Measurements from ENCODE around the gene PEX11G. TPM values are rescaled to one million over a fixed set of nuclear protein-coding genes. Genes with fewer than 3 reads are reported as not detected.

Gene PEX11G
- total RNA-seq, 1 donor from 2014 or later = 5.5 TPM

GRCh38 chr19:7505682-7506384 lies 17.0 kb upstream of the PEX11G start:
- Mint-ChIP-seq H3K4me3 (ENCODE audit: low read depth) (no peak overlapping the region), H3K9me3 (ENCODE audit: low read depth) (no peaks in the 10 kb centered on the region), H3K4me1 (ENCODE audit: low read depth) (no peaks in the 10 kb centered on the region), H3K27me3 (peaks cover 46% of the 10 kb centered on the region), H3K27ac (no peak overlapping the region), H3K36me3 (ENCODE audit: insufficient read depth) (no peaks in the 10 kb centered on the region)
- no peak for TF ChIP-seq CTCF (IDR thresholded peaks at IDR 0.05; ENCODE audit: unreplicated experiment)
- no peak for DNase-seq (ENCODE audit: low spot score, unreplicated experiment)

- DNase-seq (ENCODE audit: low spot score, unreplicated experiment) = no peak
- Mint-ChIP-seq H3K4me1 (ENCODE audit: low read depth) (no peaks in the 10 kb centered on the region), H3K27me3 (peaks cover 44% of the 10 kb centered on the region), H3K4me3 (ENCODE audit: low read depth) (no peak overlapping the region), H3K9me3 (ENCODE audit: low read depth) (no peaks in the 10 kb centered on the region), H3K36me3 (ENCODE audit: insufficient read depth) (no peaks in the 10 kb centered on the region), H3K27ac (no peak overlapping the region)
- no peak for TF ChIP-seq CTCF (IDR thresholded peaks at IDR 0.05; ENCODE audit: unreplicated experiment)
Measured at GRCh38 chr19:7505288-7505681, 16.4 kb upstream of the PEX11G start.

GRCh38 chr19:7504684-7505083 lies 15.8 kb upstream of the PEX11G start:
- H3K36me3 Mint-ChIP-seq (ENCODE audit: insufficient read depth) = no peaks in the 10 kb centered on the region
- no peak overlapping the region for H3K27ac Mint-ChIP-seq
- DNase-seq (ENCODE audit: low spot score, unreplicated experiment) = no peak
- no peaks in the 10 kb centered on the region for H3K4me1 Mint-ChIP-seq (ENCODE audit: low read depth)
- peaks cover 45% of the 10 kb centered on the region for H3K27me3 Mint-ChIP-seq
- no peak overlapping the region for H3K4me3 Mint-ChIP-seq (ENCODE audit: low read depth)
- H3K9me3 Mint-ChIP-seq (ENCODE audit: low read depth) = no peaks in the 10 kb centered on the region
- TF ChIP-seq CTCF (IDR thresholded peaks at IDR 0.05; ENCODE audit: unreplicated experiment) = no peak

- no peak for DNase-seq (ENCODE audit: low spot score, unreplicated experiment)
- Mint-ChIP-seq H3K36me3 (ENCODE audit: insufficient read depth) (no peaks in the 10 kb centered on the region), H3K4me1 (ENCODE audit: low read depth) (no peaks in the 10 kb centered on the region), H3K27me3 (peaks cover 45% of the 10 kb centered on the region), H3K27ac (no peak overlapping the region), H3K4me3 (ENCODE audit: low read depth) (no peak overlapping the region), H3K9me3 (ENCODE audit: low read depth) (no peaks in the 10 kb centered on the region)
- no peak for TF ChIP-seq CTCF (IDR thresholded peaks at IDR 0.05; ENCODE audit: unreplicated experiment)
Measured at GRCh38 chr19:7502552-7502951, 13.7 kb upstream of the PEX11G start.

- no peaks in the 10 kb centered on the region for H3K9me3 Mint-ChIP-seq (ENCODE audit: low read depth)
- H3K27ac Mint-ChIP-seq = no peak overlapping the region
- peak overlapping the region; percentile 49 for H3K4me3 Mint-ChIP-seq (ENCODE audit: low read depth)
- peak; percentile 72 for DNase-seq (ENCODE audit: low spot score, unreplicated experiment)
- no peaks in the 10 kb centered on the region for H3K4me1 Mint-ChIP-seq (ENCODE audit: low read depth)
- TF ChIP-seq CTCF (IDR thresholded peaks at IDR 0.05; ENCODE audit: unreplicated experiment) = peak; percentile 34
- no peaks in the 10 kb centered on the region for H3K36me3 Mint-ChIP-seq (ENCODE audit: insufficient read depth)
- H3K27me3 Mint-ChIP-seq = peaks cover 50% of the 10 kb centered on the region
Measured at GRCh38 chr19:7500811-7501450, 12.1 kb upstream of the PEX11G start.

Data from progenitor cell of endocrine pancreas (in vitro differentiated cells).